Loucy (cell line): ENCODE data around the gene FOXJ3.

Source experiments
- H2AFZ ChIP-seq: fragments of 200-600 bp; sonication (generic); 2 replicates; pipeline ENCODE4 v1.6.0; 2016; ENCODE audit warnings: antibody characterized with exemption, mild to moderate bottlenecking, low read length, moderate library complexity
- H3F3A ChIP-seq: fragments of 200-600 bp; 2 replicates; pipeline ENCODE4 v1.6.0; 2016; ENCODE audit warnings: antibody characterized with exemption, low read depth, mild to moderate bottlenecking
- H3K27me3 ChIP-seq: fragments of 200-600 bp; sonication (generic); 2 replicates; pipeline ENCODE4 v1.6.1; 2014; ENCODE audit warnings: low read length, mild to moderate bottlenecking; ENCODE audit not compliant: insufficient read depth, poor library complexity, severe bottlenecking
- H3K36me3 ChIP-seq: fragments of 200-600 bp; sonication (generic); 2 replicates; pipeline ENCODE4 v1.6.1; 2016; ENCODE audit warnings: low read length; ENCODE audit not compliant: insufficient read depth
- H3K4me1 ChIP-seq: fragments of 200-600 bp; sonication (generic); 2 replicates; pipeline ENCODE4 v1.5.1; 2014; ENCODE audit warnings: low read length, mild to moderate bottlenecking; ENCODE audit not compliant: insufficient read depth, poor library complexity, severe bottlenecking
- H3K4me2 ChIP-seq: fragments of 200-600 bp; sonication (generic); 2 replicates; pipeline ENCODE4 v1.6.0; 2014; ENCODE audit warnings: antibody characterized with exemption, low read length, low read depth, mild to moderate bottlenecking; ENCODE audit not compliant: poor library complexity, severe bottlenecking
- H3K4me3 ChIP-seq: fragments of 200-600 bp; sonication (generic); 2 replicates; pipeline ENCODE4 v1.5.1; 2014; ENCODE audit warnings: low read length, mild to moderate bottlenecking, mixed read lengths; ENCODE audit not compliant: poor library complexity, severe bottlenecking
- H3K79me2 ChIP-seq: fragments of 200-600 bp; sonication (generic); 2 replicates; pipeline ENCODE4 v1.6.1; 2014; ENCODE audit warnings: low read length; ENCODE audit not compliant: insufficient read depth
- H3K9ac ChIP-seq: fragments of 200-600 bp; sonication (generic); 2 replicates; pipeline ENCODE4 v1.6.0; 2014; ENCODE audit warnings: mild to moderate bottlenecking, low read depth, low read length, moderate library complexity; ENCODE audit not compliant: poor library complexity, severe bottlenecking
- H3K9me2 ChIP-seq: fragments of 200-600 bp; sonication (generic); replicated peaks from 2 replicates; pipeline ENCODE4 v1.6.1; 2016; ENCODE audit warnings: low read depth, low read length, mixed read lengths
- H3K9me3 ChIP-seq: fragments of 200-600 bp; sonication (generic); 2 replicates; pipeline ENCODE4 v1.6.1; 2014; ENCODE audit warnings: mild to moderate bottlenecking, antibody characterized with exemption, low read length, low read depth; ENCODE audit not compliant: insufficient read depth
- H4K20me1 ChIP-seq: fragments of 200-600 bp; sonication (generic); 2 replicates; pipeline ENCODE4 v1.6.0; 2014; ENCODE audit warnings: antibody characterized with exemption, low read length, mild to moderate bottlenecking; ENCODE audit not compliant: insufficient read depth, poor library complexity, severe bottlenecking
- CTCF ChIP-seq: fragments of 200-600 bp; sonication (generic); conservative IDR thresholded peaks from 2 replicates; pipeline ENCODE4 v1.5.1; 2014; ENCODE audit warnings: mild to moderate bottlenecking, antibody characterized with exemption, low read length
- EZH2phosphoT487 ChIP-seq: fragments of 200-600 bp; IDR thresholded peaks from 2 replicates; pipeline ENCODE4 v1.6.1; 2018; ENCODE audit warnings: antibody characterized with exemption, mild to moderate bottlenecking, moderate library complexity, borderline replicate concordance

Gene FOXJ3

DNA sequence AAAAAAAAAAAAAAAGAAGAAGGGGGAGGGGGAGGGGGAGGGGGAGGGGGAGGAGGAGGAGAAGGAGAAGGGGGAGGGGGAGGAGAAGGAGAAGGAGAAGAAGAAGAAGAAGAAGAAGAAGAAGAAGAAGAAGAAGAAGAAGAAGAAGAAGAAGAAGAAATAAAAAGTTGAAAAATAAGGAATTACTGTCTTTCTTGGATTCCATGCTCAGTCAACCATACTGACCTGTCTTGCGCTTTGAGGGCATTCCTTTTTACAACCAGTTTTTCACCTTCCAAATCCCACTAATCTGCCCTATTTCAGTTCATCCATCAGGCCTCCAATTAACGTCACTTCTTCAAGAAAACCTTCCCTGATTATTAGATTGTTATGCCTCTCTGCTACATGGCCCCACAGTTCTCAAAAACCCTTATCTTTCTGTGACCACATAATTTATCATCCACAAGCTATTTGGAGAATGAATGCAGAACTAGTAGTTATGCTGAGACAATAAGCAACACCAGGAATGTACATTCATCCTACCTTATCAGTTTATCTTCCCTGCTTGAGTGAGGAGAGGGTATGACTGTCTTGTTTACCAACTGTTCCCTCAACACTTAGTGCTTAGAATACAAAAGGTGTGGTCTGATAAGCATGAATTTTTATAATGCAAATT lies 113.0 kb downstream of the FOXJ3 start:
- Histone ChIP-seq H4K20me1 (peaks cover 11% of the 10 kb centered on the region), H3K4me2 (no peak overlapping the region), H3K27me3 (no peaks in the 10 kb centered on the region), H2AFZ (no peak overlapping the region), H3K4me1 (no peaks in the 10 kb centered on the region), H3K36me3 (peaks cover 31% of the 10 kb centered on the region; the same call in 1 of the 2 replicates), H3K79me2 (peaks cover 24% of the 10 kb centered on the region), H3K9me2 (no peaks in the 10 kb centered on the region), H3K9ac (no peak overlapping the region), H3F3A (no peaks in the 10 kb centered on the region), H3K4me3 (no peak overlapping the region), H3K9me3 (no peaks in the 10 kb centered on the region)
- no peak for TF ChIP-seq CTCF
- no peak for TF ChIP-seq EZH2phosphoT487

DNA sequence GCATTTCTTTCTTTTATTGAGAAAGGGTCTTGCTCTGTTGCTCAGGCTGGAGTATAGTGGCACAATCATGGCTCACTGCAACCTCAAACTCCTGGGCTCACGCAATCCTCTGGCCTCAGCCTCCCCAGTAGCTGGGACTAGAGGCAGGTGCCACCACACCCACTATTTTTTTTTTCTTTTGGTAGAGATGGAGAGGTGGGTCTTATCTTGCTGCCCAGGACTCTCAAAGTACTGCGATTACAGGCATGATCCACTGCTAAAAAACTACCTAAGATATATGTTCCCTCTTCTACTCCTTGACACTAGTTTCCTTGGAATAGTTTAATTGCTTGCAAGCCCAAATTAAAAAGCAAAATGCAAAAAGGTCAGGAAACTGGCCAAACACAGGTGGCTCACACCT lies 113.6 kb downstream of the FOXJ3 start:
- TF ChIP-seq EZH2phosphoT487 (no peak), CTCF (no peak)
- H3F3A ChIP-seq = no peaks in the 10 kb centered on the region
- peaks cover 11% of the 10 kb centered on the region for H4K20me1 ChIP-seq
- H3K4me1 ChIP-seq = no peaks in the 10 kb centered on the region
- H3K9ac ChIP-seq = no peak overlapping the region
- peaks cover 24% of the 10 kb centered on the region for H3K79me2 ChIP-seq
- no peaks in the 10 kb centered on the region for H3K9me2 ChIP-seq
- H3K9me3 ChIP-seq = no peaks in the 10 kb centered on the region
- no peak overlapping the region for H3K4me3 ChIP-seq
- H3K27me3 ChIP-seq = no peaks in the 10 kb centered on the region
- H3K4me2 ChIP-seq = no peak overlapping the region
- H3K36me3 ChIP-seq = peaks cover 31% of the 10 kb centered on the region; the same call in 1 of the 2 replicates
- H2AFZ ChIP-seq = no peak overlapping the region

GRCh38 chr1:42219627-42220026 lies 115.4 kb downstream of the FOXJ3 start:
- Histone ChIP-seq H3K9ac (no peak overlapping the region), H3K4me3 (no peak overlapping the region), H3K36me3 (peaks cover 27% of the 10 kb centered on the region; the same call in 1 of the 2 replicates), H3K79me2 (peaks cover 33% of the 10 kb centered on the region), H2AFZ (no peak overlapping the region), H3K9me3 (0 out of 2 replicates have a peak, but pooled peaks cover 3% of the 10 kb centered on the region), H3K4me2 (no peak overlapping the region), H3F3A (no peaks in the 10 kb centered on the region), H4K20me1 (peaks cover 14% of the 10 kb centered on the region), H3K27me3 (no peaks in the 10 kb centered on the region), H3K9me2 (no peaks in the 10 kb centered on the region), H3K4me1 (no peaks in the 10 kb centered on the region)
- TF ChIP-seq CTCF (no peak), EZH2phosphoT487 (no peak)
